HepG2 (cell line): Measurements from ENCODE around the gene IL10. TPM values are rescaled to one million over a fixed set of nuclear protein-coding genes. Genes with fewer than 3 reads are reported as not detected.

ENCODE experiments used
- ATAC-seq: fragments of 200-7000 bp; cut with Tn5 transposase; 3 replicates; pipeline ENCODE4 v1.9.1; 2020; ENCODE audit warnings: mild to moderate bottlenecking, moderate library complexity
- Bru-seq: library from RNA; stranded (reverse); fragments of 400-500 nt; gene quantifications from one replicate; lab custom pipeline; 2021; lab: Mats Ljungman, UMichigan
- BruChase-seq, 2 experiments: library from RNA; stranded (reverse); fragments of 400-500 nt; gene quantifications; one replicate each; lab custom pipeline; 2021; lab: Mats Ljungman, UMichigan
- BruUV-seq: library from RNA; stranded (reverse); fragments of 400-500 nt; replicated peaks from 2 replicates; lab custom pipeline; 2021; lab: Mats Ljungman, UMichigan
- CTCF ChIA-PET: fragments of 300-600 bp; formaldehyde crosslinking; extraction: SDS; loops from one replicate; lab custom pipeline; 2021; ENCODE audit warnings: low total read pairs, inconsistent platforms, low intra/inter-chr PET ratio; lab: Yijun Ruan, JAX
- POLR2A ChIA-PET: fragments of 350-600 bp; sonication (Branson Sonifier 250); formaldehyde crosslinking; loops from one replicate; lab custom pipeline; 2020; ENCODE audit warnings: antibody characterized with exemption, inconsistent platforms; lab: Yijun Ruan, JAX
- DNase-seq: peaks from one replicate; pipeline ENCODE4 v3.0.0-alpha.2; 2015; ENCODE audit warnings: low spot score
- FAIRE-seq: peaks from 3 replicates; lab custom pipeline; 2011; peaks lifted over from hg19 to GRCh38; lab: Jason Lieb, UNC
- H2AFZ ChIP-seq: one replicate; pipeline ENCODE4 v1.6.1; 2011; ENCODE audit warnings: low read length, inconsistent platforms
- H3K27ac ChIP-seq: fragments of 300-600 bp; 3 replicates; pipeline ENCODE4 v1.8.0; 2011; ENCODE audit warnings: mixed run types, mild to moderate bottlenecking, mixed read lengths, low read length, inconsistent platforms; ENCODE audit not compliant: insufficient read depth; ENCODE audit errors: extremely low read length
- H3K27me3 ChIP-seq, 2 experiments: fragments of 200-600 bp in 1 of 2; 2 replicates in 1 of 2; 3 replicates in 1 of 2; pipeline versions ENCODE4 v1.6.0 to v1.8.0; 2011; ENCODE audit warnings: low read length in 2 of 2, mild to moderate bottlenecking in 2 of 2, moderate library complexity in 2 of 2, inconsistent platforms in 1 of 2; ENCODE audit not compliant: insufficient read depth in 2 of 2, control insufficient read depth in 1 of 2
- H3K36me3 ChIP-seq, 2 experiments: fragments of 200-600 bp in 1 of 2; replicated peaks in 1 of 2; 2 replicates in 1 of 2; 3 replicates in 1 of 2; pipeline versions ENCODE4 v1.5.1 to v1.8.0; 2011; ENCODE audit warnings: low read length in 2 of 2, inconsistent platforms in 1 of 2; ENCODE audit not compliant: insufficient read depth in 2 of 2, control insufficient read depth in 1 of 2
- H3K4me1 ChIP-seq: 2 replicates; pipeline ENCODE4 v1.5.1; 2012; ENCODE audit warnings: low read length, inconsistent platforms; ENCODE audit not compliant: insufficient read depth
- H3K4me2 ChIP-seq: 2 replicates; pipeline ENCODE4 v1.6.0; 2011; ENCODE audit warnings: low read depth, low read length, inconsistent platforms
- H3K4me3 ChIP-seq, 3 experiments: fragments of 200-600 bp in 1 of 3; sonication (generic), shearing (Covaris generic) in 1 of 3; replicated peaks in 1 of 3; 2 replicates each; pipeline ENCODE4 v1.5.1; 2011 to 2016; ENCODE audit warnings: low read length in 3 of 3, inconsistent platforms in 2 of 3, low read depth in 2 of 3, mild to moderate bottlenecking in 2 of 3, control low read depth in 1 of 3, mixed read lengths in 1 of 3; ENCODE audit not compliant: insufficient read depth in 1 of 3
- H3K79me2 ChIP-seq: one replicate; pipeline ENCODE4 v1.6.1; 2011; ENCODE audit warnings: low read length, inconsistent platforms; ENCODE audit not compliant: insufficient read depth
- H3K9ac ChIP-seq: 2 replicates; pipeline ENCODE4 v1.6.0; 2011; ENCODE audit warnings: mild to moderate bottlenecking, low read depth, low read length, inconsistent platforms; ENCODE audit not compliant: insufficient read depth
- H3K9me3 ChIP-seq: 2 replicates; pipeline ENCODE4 v1.5.1; 2012; ENCODE audit warnings: mild to moderate bottlenecking, low read length
- H4K20me1 ChIP-seq: 2 replicates; pipeline ENCODE4 v1.6.0; 2011; ENCODE audit warnings: inconsistent platforms, mild to moderate bottlenecking, low read length, moderate library complexity; ENCODE audit not compliant: insufficient read depth
- MAFF ChIP-seq: IDR thresholded peaks from 2 replicates; pipeline ENCODE4 v1.6.1; 2011; ENCODE audit warnings: low read depth, low read length, improper control_type of control experiment
- MAFK ChIP-seq, 2 experiments: IDR thresholded peaks in 1 of 2; conservative IDR thresholded peaks in 1 of 2; 2 replicates each; pipeline ENCODE4 v1.6.1; 2011; ENCODE audit warnings: improper control_type of control experiment in 2 of 2, low read length in 2 of 2
- SMAD1 ChIP-seq: sonication (generic); formaldehyde crosslinking; IDR thresholded peaks from 2 replicates; pipeline ENCODE4 v1.4.0; 2020; ENCODE audit warnings: missing genetic modification reagents, low read depth, mild to moderate bottlenecking, borderline replicate concordance
- WGBS: methylation state at CpG from one replicate; pipeline ENCODE4 v1.1.6; 2017; ENCODE audit warnings: low lambda C conversion rate; 5-methylcytosine and 5-hydroxymethylcytosine counted together
- in situ Hi-C: cut with HindIII; loops from 2 replicates; pipeline ENCODE4 v1.10.0; 2017; ENCODE audit warnings: low pct_unique_long_range_greater_than_20kb; ENCODE audit not compliant: extremely low pct_ligation_motif_present
- intact Hi-C: fragments of 100-400 bp; cut with micrococcal nuclease; formaldehyde crosslinking; loops from one replicate; pipeline ENCODE4 v1.10.0; 2022; ENCODE audit not compliant: unreplicated experiment
- long read RNA-seq, 2 experiments: library from RNA in 1 of 2; library from polyadenylated mRNA in 1 of 2; stranded (forward) in 1 of 2; unstranded in 1 of 2; transcript quantifications; one replicate each; pipeline ENCODE4 v2.0.0, GENCODE V29; 2019 to 2022
- polyA minus RNA-seq, 3 experiments: library from RNA; depleted of rRNA, polyadenylated mRNA; stranded (reverse); fragments of >200 nt; gene quantifications; 2 replicates each; pipeline ENCODE4 v1.2.3, GENCODE V29; 2011; ENCODE audit warnings: low replicate concordance in 1 of 3
- polyA plus RNA-seq, 8 experiments: library from polyadenylated mRNA; depleted of rRNA in 3 of 8; stranded (reverse) in 7 of 8; unstranded in 1 of 8; fragments of >200 nt; fragmentation: Illumina TruSeq in 4 of 8; extraction: Trizol in 4 of 8; gene quantifications; 2 replicates each; pipeline versions ENCODE4 v1.2.1 to v1.2.3, GENCODE V29; 2011 to 2016; ENCODE audit warnings: low read depth in 4 of 8, missing spikeins in 1 of 8, mixed read lengths in 1 of 8; ENCODE audit not compliant: insufficient read depth in 1 of 8
- total RNA-seq, 5 experiments: library from RNA; depleted of rRNA; stranded (reverse); fragments of >200 nt; fragmentation: Illumina TruSeq; extraction: Trizol; gene quantifications; 2 replicates each; pipeline ENCODE4 v1.2.3, GENCODE V29; 2016; ENCODE audit warnings: low read depth in 1 of 5

The IL10 gene
- total RNA-seq (2016; rRNA removed; fragmentation: Illumina TruSeq; extraction: Trizol) (not detected in 2 replicates), polyA plus RNA-seq (2011; rRNA removed) (not detected in 2 replicates), polyA minus RNA-seq (2011; rRNA and poly(A)+ RNA removed; ENCODE audit: low replicate concordance) (not detected in 2 replicates), Bru-seq, nascent RNA (not detected), BruChase-seq, experiment 1, labeled RNA remaining after a 6-hour chase (not detected), BruChase-seq, experiment 2, labeled RNA remaining after a 2-hour chase (not detected)
- not detected in 2 replicates for total RNA-seq (2016; cell fraction: cytosol; rRNA removed; fragmentation: Illumina TruSeq; extraction: Trizol; ENCODE audit: low read depth)
- not detected in 2 replicates for total RNA-seq (2016; cell fraction: insoluble cytoplasmic fraction; rRNA removed; fragmentation: Illumina TruSeq; extraction: Trizol)
- total RNA-seq (2016; cell fraction: membrane; rRNA removed; fragmentation: Illumina TruSeq; extraction: Trizol): not detected in 2 replicates
- total RNA-seq (2016; cell fraction: nucleus; rRNA removed; fragmentation: Illumina TruSeq; extraction: Trizol): not detected in 2 replicates
- not detected in 2 replicates for polyA plus RNA-seq (2011; cell fraction: cytosol; rRNA removed)
- not detected in 2 replicates for polyA plus RNA-seq (2011; cell fraction: nucleus; rRNA removed)
- not detected in 2 replicates for polyA plus RNA-seq (2012)
- polyA plus RNA-seq (2016; cell fraction: cytosol; fragmentation: Illumina TruSeq; extraction: Trizol; ENCODE audit: low read depth): not detected in 2 replicates
- not detected in 2 replicates for polyA plus RNA-seq (2016; cell fraction: insoluble cytoplasmic fraction; fragmentation: Illumina TruSeq; extraction: Trizol; ENCODE audit: low read depth)
- polyA plus RNA-seq (2016; cell fraction: membrane; fragmentation: Illumina TruSeq; extraction: Trizol; ENCODE audit: low read depth): not detected in 2 replicates
- polyA plus RNA-seq (2016; cell fraction: nucleus; fragmentation: Illumina TruSeq; extraction: Trizol; ENCODE audit: insufficient read depth, low read depth): not detected in 2 replicates
- polyA minus RNA-seq (2011; cell fraction: cytosol; rRNA and poly(A)+ RNA removed): not detected in 2 replicates
- not detected in 2 replicates for polyA minus RNA-seq (2011; cell fraction: nucleus; rRNA and poly(A)+ RNA removed)
- long read RNA-seq, experiment 1: 0 reads
- long read RNA-seq, experiment 2: 0 reads

GRCh38 chr1:206772243-206772937 is at the start of gene IL10:
Gene IL10, minus strand, starts transcription at chr1:206772494. Its CDS starts 59 bp downstream, at chr1:206772435.
- Histone ChIP-seq H4K20me1 (no peaks in the 10 kb centered on the region), H3K4me3 (no peak within 1 kb of the TSS), H3K27ac (no peak within 1 kb of the TSS), H3K4me2 (no peak within 1 kb of the TSS), H2AFZ (no peak within 1 kb of the TSS), H3K79me2 (no peaks in the 10 kb centered on the region), H3K36me3 (no peaks in the 10 kb centered on the region), H3K27me3 (peaks cover 0 to 23% of the 10 kb centered on the region in 2 experiments; a peak in 3 of 5 replicates), H3K4me1 (peaks cover 6% of the 10 kb centered on the region), H3K9ac (no peak within 1 kb of the TSS), H3K9me3 (no peaks in the 10 kb centered on the region)
- no TSS peak for BruUV-seq
- in situ Hi-C loops (no loop called here), intact Hi-C loops (no loop called here)
- DNase-seq (no peak), FAIRE-seq (no peak), ATAC-seq (no peak)
- peak; percentile 96 for TF ChIP-seq MAFF
- TF ChIP-seq MAFK (conservative IDR thresholded peaks at IDR 0.05 in 1 of 2, IDR thresholded peaks at IDR 0.05 in 1 of 2; ENCODE audit: low read length in 2 of 2): peak; percentile 93 to 97
- TF ChIP-seq SMAD1 (CRISPR knock-in tag): no peak
- ChIA-PET CTCF (no interaction called here), POLR2A (no interaction called here)
- 57% methylated on average over 7 of the region's 8 CpGs for WGBS
